Caco-2 (cell line): ENCODE measurements around the gene SIRT3. TPM values are rescaled to one million over a fixed set of nuclear protein-coding genes. Genes with fewer than 3 reads are reported as not detected.

Experiments used
- BruUV-seq: library from RNA; stranded (reverse); fragments of 400-500 nt; replicated peaks from 2 replicates; lab custom pipeline; 2021; lab: Mats Ljungman, UMichigan
- CTCF ChIA-PET: fragments of 300-600 bp; sonication (Branson Sonifier 250); formaldehyde crosslinking; loops from one replicate; lab custom pipeline; 2022; ENCODE audit warnings: antibody characterized with exemption; lab: Charles Lee
- POLR2A ChIA-PET: fragments of 300-600 bp; sonication (Branson Sonifier 250); formaldehyde crosslinking; loops from one replicate; lab custom pipeline; 2022; ENCODE audit warnings: antibody characterized with exemption; lab: Charles Lee
- DNase-seq, 2 experiments: peaks; one replicate each; pipeline versions ENCODE4 v3.0.0 to v3.0.0-alpha.2; 2020 to 2022
- H3K27me3 ChIP-seq: replicated peaks from 2 replicates; pipeline ENCODE4 v1.6.0; 2011; ENCODE audit warnings: low read length; ENCODE audit not compliant: control insufficient read depth, insufficient read depth
- H3K36me3 ChIP-seq: 2 replicates; pipeline ENCODE4 v1.5.1; 2011; ENCODE audit warnings: low read length; ENCODE audit not compliant: control insufficient read depth, insufficient read depth
- H3K4me1 ChIP-seq: fragments of 250-450 bp; sonication (Bioruptor Pico); 2 replicates; pipeline ENCODE4 v1.5.1; 2020; ENCODE audit warnings: mild to moderate bottlenecking
- H3K4me3 ChIP-seq: 2 replicates; pipeline ENCODE4 v1.5.1; 2011; ENCODE audit warnings: low read depth, mild to moderate bottlenecking, control low read depth, low read length
- H3K9me3 ChIP-seq: fragments of 250-450 bp; sonication (Bioruptor Pico); 2 replicates; pipeline ENCODE4 v1.5.1; 2020; ENCODE audit warnings: mild to moderate bottlenecking, moderate library complexity
- H3K27ac Mint-ChIP-seq: one replicate; pipeline ENCODE4 v1.8.0; 2022; ENCODE audit warnings: mixed read lengths; ENCODE audit not compliant: unreplicated experiment
- H3K27me3 Mint-ChIP-seq: one replicate; pipeline ENCODE4 v1.8.0; 2022; ENCODE audit warnings: mixed read lengths; ENCODE audit not compliant: insufficient read depth, unreplicated experiment
- H3K36me3 Mint-ChIP-seq: one replicate; pipeline ENCODE4 v1.8.0; 2022; ENCODE audit warnings: mild to moderate bottlenecking, mixed read lengths; ENCODE audit not compliant: insufficient read depth, unreplicated experiment
- H3K4me1 Mint-ChIP-seq: one replicate; pipeline ENCODE4 v1.8.0; 2022; ENCODE audit warnings: low read depth, mixed read lengths; ENCODE audit not compliant: unreplicated experiment
- H3K4me3 Mint-ChIP-seq: one replicate; pipeline ENCODE4 v1.8.0; 2022; ENCODE audit warnings: mild to moderate bottlenecking, moderate library complexity, mixed read lengths; ENCODE audit not compliant: unreplicated experiment
- H3K9me3 Mint-ChIP-seq: one replicate; pipeline ENCODE4 v1.8.0; 2022; ENCODE audit warnings: mixed read lengths; ENCODE audit not compliant: unreplicated experiment
- intact Hi-C: fragments of 100-400 bp; cut with micrococcal nuclease; formaldehyde crosslinking; loops from one replicate; pipeline ENCODE4 v1.10.0; 2022; ENCODE audit not compliant: unreplicated experiment
- total RNA-seq: library from RNA; stranded (reverse); gene quantifications from 2 replicates; pipeline ENCODE4 v1.2.3, GENCODE V29; 2022
- TF ChIP-seq, protein P1 (sequence below), 2 experiments: fragments of 200-600 bp in 1 of 2; IDR thresholded peaks; 1 replicate in 1 of 2; 2 replicates in 1 of 2; pipeline versions ENCODE4 v1.5.1 to v1.8.0; 2011 to 2022; ENCODE audit warnings: antibody characterized with exemption in 1 of 2, control low read depth in 1 of 2, inconsistent platforms in 1 of 2, low read depth in 1 of 2, low read length in 1 of 2, mild to moderate bottlenecking in 1 of 2, moderate library complexity in 1 of 2; ENCODE audit not compliant: insufficient read depth in 1 of 2, severe bottlenecking in 1 of 2, unreplicated experiment in 1 of 2

Gene SIRT3
- total RNA-seq, 1 experiment from 2014 or later: 24.6 TPM

DNA sequence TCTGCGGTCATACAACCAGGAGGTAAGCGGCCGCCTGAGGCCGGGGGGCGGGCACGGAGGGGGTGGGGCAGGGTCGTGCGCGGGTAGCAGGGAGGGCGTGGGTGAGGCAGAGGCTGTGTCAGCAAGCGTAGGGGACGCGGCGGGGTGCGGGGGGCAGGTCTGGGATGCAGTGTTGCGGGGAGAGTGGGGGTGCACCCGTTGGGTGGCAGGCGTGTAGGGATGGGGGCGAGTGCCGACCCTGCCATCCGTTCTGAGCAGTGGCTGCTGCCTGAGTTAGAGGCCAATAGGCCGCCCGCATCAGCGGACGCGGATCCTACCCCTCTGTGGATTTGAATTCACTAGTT lies 27.3 kb downstream of the SIRT3 start:
- POLR2A ChIA-PET: no interaction called here
- DNase-seq: no peak
- Histone ChIP-seq H3K4me3 (peak overlapping the region; percentile 73), H3K9me3 (no peaks in the 10 kb centered on the region), H3K27me3 (no peaks in the 10 kb centered on the region), H3K36me3 (peaks cover 9% of the 10 kb centered on the region), H3K4me1 (peaks cover 20% of the 10 kb centered on the region)
- BruUV-seq: no TSS peak
- peak overlapping the region; percentile 92 for H3K4me3 Mint-ChIP-seq
- TF ChIP-seq, protein P1, sequence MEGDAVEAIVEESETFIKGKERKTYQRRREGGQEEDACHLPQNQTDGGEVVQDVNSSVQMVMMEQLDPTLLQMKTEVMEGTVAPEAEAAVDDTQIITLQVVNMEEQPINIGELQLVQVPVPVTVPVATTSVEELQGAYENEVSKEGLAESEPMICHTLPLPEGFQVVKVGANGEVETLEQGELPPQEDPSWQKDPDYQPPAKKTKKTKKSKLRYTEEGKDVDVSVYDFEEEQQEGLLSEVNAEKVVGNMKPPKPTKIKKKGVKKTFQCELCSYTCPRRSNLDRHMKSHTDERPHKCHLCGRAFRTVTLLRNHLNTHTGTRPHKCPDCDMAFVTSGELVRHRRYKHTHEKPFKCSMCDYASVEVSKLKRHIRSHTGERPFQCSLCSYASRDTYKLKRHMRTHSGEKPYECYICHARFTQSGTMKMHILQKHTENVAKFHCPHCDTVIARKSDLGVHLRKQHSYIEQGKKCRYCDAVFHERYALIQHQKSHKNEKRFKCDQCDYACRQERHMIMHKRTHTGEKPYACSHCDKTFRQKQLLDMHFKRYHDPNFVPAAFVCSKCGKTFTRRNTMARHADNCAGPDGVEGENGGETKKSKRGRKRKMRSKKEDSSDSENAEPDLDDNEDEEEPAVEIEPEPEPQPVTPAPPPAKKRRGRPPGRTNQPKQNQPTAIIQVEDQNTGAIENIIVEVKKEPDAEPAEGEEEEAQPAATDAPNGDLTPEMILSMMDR (IDR thresholded peaks at IDR 0.05; ENCODE audit: insufficient read depth in 1 of 2, low read depth in 1 of 2, low read length in 1 of 2, severe bottlenecking in 1 of 2, unreplicated experiment in 1 of 2): no peak
- no peaks in the 10 kb centered on the region for H3K27me3 Mint-ChIP-seq
- CTCF ChIA-PET: interaction anchor here (0.8 kb wide), 1 partner anchor 137 kb away, joined by 3 read pairs; no protein-coding TSS in a partner anchor
- peaks cover 67% of the 10 kb centered on the region for H3K36me3 Mint-ChIP-seq
- H3K27ac Mint-ChIP-seq: peak overlapping the region; percentile 99
- intact Hi-C loops: loop anchor here (2.0 to 5.0 kb wide), 2 partner anchors 28 to 238 kb away; partner anchors contain the start of genes PSMD13 and SIRT3
- peaks cover 13% of the 10 kb centered on the region for H3K4me1 Mint-ChIP-seq
- no peaks in the 10 kb centered on the region for H3K9me3 Mint-ChIP-seq

DNA sequence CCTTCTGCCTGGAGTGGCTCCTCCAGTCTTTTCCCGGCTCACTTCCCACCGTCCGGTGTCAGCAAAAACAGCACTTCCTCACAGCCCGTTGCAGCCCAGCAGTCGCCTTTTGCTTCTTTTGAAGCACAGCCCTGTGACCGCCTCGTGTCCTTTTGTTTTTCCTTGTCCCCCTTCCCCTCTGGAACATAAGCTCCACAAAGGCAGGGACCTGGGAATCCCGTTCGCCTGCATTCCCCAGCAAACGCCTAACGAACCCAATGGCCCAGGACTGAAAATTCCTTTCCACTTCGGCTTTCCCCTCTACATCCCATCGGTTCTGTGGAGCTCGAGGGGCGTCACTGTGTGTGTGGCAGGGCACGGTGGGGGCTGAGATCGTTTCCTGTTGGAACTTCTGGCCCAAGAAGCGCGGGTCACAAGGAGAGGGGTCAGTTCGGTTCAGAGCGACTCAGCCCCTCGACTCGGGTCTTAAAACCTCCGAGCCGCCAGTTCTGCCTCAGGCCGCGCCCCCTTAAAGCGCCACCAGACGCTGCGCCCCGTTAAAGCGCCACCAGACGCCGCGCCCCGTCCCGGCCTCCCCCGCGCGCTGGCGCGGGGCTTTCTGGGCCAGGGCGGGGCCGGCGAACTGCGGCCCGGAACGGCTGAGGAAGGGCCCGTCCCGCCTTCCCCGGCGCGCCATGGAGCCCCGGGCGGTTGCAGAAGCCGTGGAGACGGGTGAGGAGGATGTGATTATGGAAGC lies 27.8 kb downstream of the SIRT3 start:
- Histone ChIP-seq H3K4me3 (peak overlapping the region; percentile 73), H3K27me3 (no peaks in the 10 kb centered on the region), H3K36me3 (peaks cover 9% of the 10 kb centered on the region), H3K4me1 (peaks cover 20% of the 10 kb centered on the region), H3K9me3 (no peaks in the 10 kb centered on the region)
- DNase-seq: peak; percentile 77 to 88
- H3K27ac Mint-ChIP-seq: peak overlapping the region; percentile 99
- no peaks in the 10 kb centered on the region for H3K27me3 Mint-ChIP-seq
- CTCF ChIA-PET: interaction anchor here (1.2 to 1.9 kb wide), 2 partner anchors 42 to 241 kb away, joined by 6 to 20 read pairs; partner anchors contain the start of gene PTDSS2
- POLR2A ChIA-PET: interaction anchor here (1.7 kb wide), 1 partner anchor 148 kb away, joined by 8 read pairs; no protein-coding TSS in a partner anchor
- TF ChIP-seq, protein P1 (IDR thresholded peaks at IDR 0.05; ENCODE audit: insufficient read depth in 1 of 2, low read depth in 1 of 2, low read length in 1 of 2, severe bottlenecking in 1 of 2, unreplicated experiment in 1 of 2): no peak
- intact Hi-C loops: loop anchor here (2.0 to 5.0 kb wide), 2 partner anchors 28 to 239 kb away; partner anchors contain the start of genes PSMD13 and SIRT3
- TSS peak; percentile 25 for BruUV-seq
- peaks cover 11% of the 10 kb centered on the region for H3K4me1 Mint-ChIP-seq
- peaks cover 67% of the 10 kb centered on the region for H3K36me3 Mint-ChIP-seq
- H3K9me3 Mint-ChIP-seq: no peaks in the 10 kb centered on the region
- H3K4me3 Mint-ChIP-seq: peak overlapping the region; percentile 92

DNA sequence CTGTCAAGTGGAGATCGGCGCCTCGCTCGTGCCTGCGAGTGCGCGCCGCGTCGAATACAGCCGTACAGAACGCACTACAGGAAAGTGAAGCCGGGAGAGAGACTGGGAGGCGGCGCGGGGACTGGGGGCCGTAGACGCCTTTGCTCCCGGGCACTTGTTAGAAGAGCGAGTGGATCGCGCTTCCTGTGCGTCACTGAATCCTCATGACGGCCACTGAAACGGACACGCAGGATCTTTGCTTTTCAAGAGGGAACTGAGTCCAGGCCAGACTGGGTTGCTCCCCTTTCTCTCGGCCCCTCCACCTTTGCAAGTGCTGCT lies 28.3 kb downstream of the SIRT3 start:
- H3K4me1 ChIP-seq: peaks cover 20% of the 10 kb centered on the region
- BruUV-seq: TSS peak; percentile 81
- no peaks in the 10 kb centered on the region for H3K27me3 Mint-ChIP-seq
- peak overlapping the region; percentile 92 for H3K4me3 Mint-ChIP-seq
- peaks cover 67% of the 10 kb centered on the region for H3K36me3 Mint-ChIP-seq
- H3K4me1 Mint-ChIP-seq: peaks cover 6% of the 10 kb centered on the region
- no peaks in the 10 kb centered on the region for H3K9me3 ChIP-seq
- no peaks in the 10 kb centered on the region for H3K9me3 Mint-ChIP-seq
- peak overlapping the region; percentile 73 for H3K4me3 ChIP-seq
- no peaks in the 10 kb centered on the region for H3K27me3 ChIP-seq
- peak overlapping the region; percentile 99 for H3K27ac Mint-ChIP-seq
- H3K36me3 ChIP-seq: peaks cover 6% of the 10 kb centered on the region
- no peak for DNase-seq
- TF ChIP-seq, protein P1 (IDR thresholded peaks at IDR 0.05; ENCODE audit: insufficient read depth in 1 of 2, low read depth in 1 of 2, low read length in 1 of 2, severe bottlenecking in 1 of 2, unreplicated experiment in 1 of 2): no peak
- CTCF ChIA-PET: interaction anchor here (0.6 to 1.9 kb wide), 9 partner anchors 8 to 299 kb away, joined by 3 to 20 read pairs (median 4); partner anchors contain the start of genes PTDSS2 and RNH1
- intact Hi-C loops: loop anchor here (2.0 to 5.0 kb wide), 2 partner anchors 29 to 239 kb away; partner anchors contain the start of genes PSMD13 and SIRT3
- POLR2A ChIA-PET: interaction anchor here (0.5 to 1.7 kb wide), 20 partner anchors 8 to 368 kb away, joined by 3 to 24 read pairs (median 6); partner anchors contain the start of genes PHRF1, PKP3, PSMD13 and PTDSS2
